H1 (cell line): Measurements from ENCODE around the gene GNB1. TPM values are rescaled to one million over a fixed set of nuclear protein-coding genes. Genes with fewer than 3 reads are reported as not detected.

Experiments used
- CTCF ChIA-PET: fragments of 300-600 bp; sonication (Branson Sonifier 250); formaldehyde crosslinking; loops from one replicate; lab custom pipeline; 2021; ENCODE audit not compliant: partially characterized antibody; lab: Charles Lee
- POLR2A ChIA-PET: fragments of 300-600 bp; sonication (Branson Sonifier 250); formaldehyde crosslinking; loops from one replicate; lab custom pipeline; 2021; ENCODE audit warnings: inconsistent platforms; ENCODE audit not compliant: partially characterized antibody; lab: Charles Lee
- DNase-seq, 2 experiments: peaks; one replicate each; pipeline versions ENCODE4 v3.0.0 to v3.0.0-alpha.2; 2010 to 2022; ENCODE audit warnings: low spot score in 2 of 2, low read depth in 1 of 2, mixed read lengths in 1 of 2
- FAIRE-seq: peaks from 2 replicates; lab custom pipeline; 2011; peaks lifted over from hg19 to GRCh38; lab: Jason Lieb, UNC
- H2AFZ ChIP-seq: 2 replicates; pipeline ENCODE4 v1.8.1; 2012; ENCODE audit warnings: low read length, inconsistent platforms
- H2AK5ac ChIP-seq: 2 replicates; pipeline ENCODE4 v1.6.1; 2013; ENCODE audit warnings: low read depth, low read length
- H2BK120ac ChIP-seq: replicated peaks from 2 replicates; pipeline ENCODE3; 2013; ENCODE audit warnings: low read depth, low read length, inconsistent platforms
- H2BK12ac ChIP-seq: 2 replicates; pipeline ENCODE4 v1.6.1; 2013; ENCODE audit warnings: low read depth, low read length
- H2BK15ac ChIP-seq: 2 replicates; pipeline ENCODE4 v1.6.1; 2013; ENCODE audit warnings: low read length
- H2BK20ac ChIP-seq: 2 replicates; pipeline ENCODE4 v1.6.1; 2013; ENCODE audit warnings: low read length
- H2BK5ac ChIP-seq: 2 replicates; pipeline ENCODE4 v1.6.1; 2013; ENCODE audit warnings: low read depth, low read length
- H3K14ac ChIP-seq: 2 replicates; pipeline ENCODE4 v1.6.1; 2013; ENCODE audit warnings: inconsistent platforms; ENCODE audit not compliant: insufficient read length
- H3K18ac ChIP-seq: 2 replicates; pipeline ENCODE4 v1.6.1; 2013; ENCODE audit warnings: low read length; ENCODE audit errors: extremely low read depth
- H3K23ac ChIP-seq: 2 replicates; pipeline ENCODE4 v1.6.1; 2013; ENCODE audit warnings: inconsistent platforms; ENCODE audit not compliant: insufficient read length
- H3K23me2 ChIP-seq: 2 replicates; pipeline ENCODE4 v1.6.1; 2013; ENCODE audit warnings: low read depth, low read length
- H3K27ac ChIP-seq: 2 replicates; pipeline ENCODE4 v1.6.1; 2011; ENCODE audit warnings: low read depth, low read length, inconsistent platforms
- H3K27me3 ChIP-seq, 4 experiments: replicated peaks in 1 of 4; 1 replicate in 1 of 4; 2 replicates in 3 of 4; pipeline versions ENCODE4 v1.6.1 to v1.8.1; 2011 to 2013; ENCODE audit warnings: low read length in 3 of 4, mild to moderate bottlenecking in 3 of 4, inconsistent platforms in 2 of 4, mixed read lengths in 2 of 4, moderate library complexity in 1 of 4; ENCODE audit not compliant: control insufficient read depth in 3 of 4, insufficient read depth in 3 of 4; ENCODE audit errors: extremely low read depth in 1 of 4
- H3K36me3 ChIP-seq, 4 experiments: 2 replicates each; pipeline versions ENCODE4 v1.6.1 to v1.8.1; 2011 to 2013; ENCODE audit warnings: mild to moderate bottlenecking in 4 of 4, low read length in 3 of 4, moderate library complexity in 2 of 4, control low read depth in 1 of 4, inconsistent platforms in 1 of 4; ENCODE audit not compliant: insufficient read depth in 4 of 4, control insufficient read depth in 2 of 4
- H3K4ac ChIP-seq: replicated peaks from 2 replicates; pipeline ENCODE3; 2013; ENCODE audit warnings: low read length, low read depth, mixed read lengths, inconsistent platforms; ENCODE audit not compliant: insufficient read length
- H3K4me1 ChIP-seq, 4 experiments: replicated peaks in 1 of 4; 1 replicate in 1 of 4; 2 replicates in 3 of 4; pipeline versions ENCODE4 v1.6.1 to v1.8.1; 2011 to 2013; ENCODE audit warnings: low read length in 3 of 4, inconsistent platforms in 2 of 4, mixed read lengths in 1 of 4; ENCODE audit not compliant: insufficient read depth in 4 of 4, control insufficient read depth in 3 of 4
- H3K4me2 ChIP-seq, 2 experiments: 2 replicates each; pipeline versions ENCODE4 v1.6.1 to v1.8.1; 2011 to 2013; ENCODE audit warnings: low read depth in 2 of 2, low read length in 2 of 2, control low read depth in 1 of 2, inconsistent platforms in 1 of 2, mild to moderate bottlenecking in 1 of 2; ENCODE audit not compliant: insufficient read depth in 1 of 2
- H3K4me3 ChIP-seq, 4 experiments: fragments of 200-600, 300-600 bp in 1 of 4; sonication (generic), shearing (Covaris generic), sonication (Bioruptor Twin) in 1 of 4; 2 replicates each; pipeline versions ENCODE4 v1.5.1 to v1.8.1; 2011 to 2016; ENCODE audit warnings: low read length in 4 of 4, low read depth in 3 of 4, control low read depth in 2 of 4, inconsistent platforms in 2 of 4, mild to moderate bottlenecking in 2 of 4, mixed read lengths in 1 of 4, moderate library complexity in 1 of 4; ENCODE audit not compliant: insufficient read depth in 2 of 4; ENCODE audit errors: extremely low read depth in 1 of 4
- H3K56ac ChIP-seq: replicated peaks from 2 replicates; pipeline ENCODE3; 2013; ENCODE audit warnings: low read depth, mild to moderate bottlenecking, mixed read lengths, low read length, inconsistent platforms; ENCODE audit not compliant: insufficient read length
- H3K79me1 ChIP-seq: 2 replicates; pipeline ENCODE4 v1.6.1; 2013; ENCODE audit warnings: low read depth, low read length, control low read depth
- H3K79me2 ChIP-seq, 2 experiments: 2 replicates each; pipeline versions ENCODE4 v1.6.1 to v1.8.1; 2012 to 2013; ENCODE audit warnings: low read length in 2 of 2, mild to moderate bottlenecking in 2 of 2, inconsistent platforms in 1 of 2; ENCODE audit not compliant: insufficient read depth in 2 of 2, control insufficient read depth in 1 of 2
- H3K9ac ChIP-seq, 4 experiments: replicated peaks in 1 of 4; 1 replicate in 1 of 4; 2 replicates in 3 of 4; pipeline versions ENCODE4 v1.6.1 to v1.8.1; 2011 to 2013; ENCODE audit warnings: low read depth in 3 of 4, low read length in 3 of 4, control low read depth in 2 of 4, mild to moderate bottlenecking in 2 of 4, moderate library complexity in 2 of 4, inconsistent platforms in 1 of 4; ENCODE audit errors: extremely low read depth in 1 of 4
- H3K9me3 ChIP-seq, 2 experiments: 2 replicates each; pipeline versions ENCODE4 v1.6.1 to v1.8.1; 2012 to 2013; ENCODE audit warnings: mild to moderate bottlenecking in 2 of 2, moderate library complexity in 2 of 2, control low read depth in 1 of 2, inconsistent platforms in 1 of 2, low read depth in 1 of 2, low read length in 1 of 2, mixed read lengths in 1 of 2; ENCODE audit not compliant: insufficient read depth in 2 of 2
- H4K20me1 ChIP-seq, 2 experiments: replicated peaks in 1 of 2; 2 replicates each; pipeline versions ENCODE3 to v1.8.1; 2011 to 2013; ENCODE audit warnings: inconsistent platforms in 2 of 2, low read length in 2 of 2, mild to moderate bottlenecking in 1 of 2; ENCODE audit not compliant: insufficient read depth in 2 of 2, control insufficient read depth in 1 of 2
- H4K5ac ChIP-seq: 2 replicates; pipeline ENCODE4 v1.6.1; 2013; ENCODE audit warnings: low read length, low read depth, mixed read lengths, inconsistent platforms; ENCODE audit not compliant: insufficient read length
- H4K8ac ChIP-seq: 2 replicates; pipeline ENCODE4 v1.8.0; 2013; ENCODE audit warnings: mild to moderate bottlenecking, moderate library complexity, low read length, inconsistent platforms; ENCODE audit not compliant: insufficient read depth; ENCODE audit errors: extremely low read depth
- H4K91ac ChIP-seq: replicated peaks from 2 replicates; pipeline ENCODE3; 2013; ENCODE audit warnings: low read length, mixed read lengths, inconsistent platforms; ENCODE audit not compliant: insufficient read length
- BACH1 ChIP-seq: IDR thresholded peaks from 2 replicates; pipeline ENCODE4 v1.6.1; 2012; ENCODE audit warnings: low read length, improper control_type of control experiment
- CREB1 ChIP-seq: IDR thresholded peaks from 2 replicates; pipeline ENCODE4 v1.6.1; 2012; ENCODE audit warnings: inconsistent platforms
- EP300 ChIP-seq, 2 experiments: IDR thresholded peaks; 1 replicate in 1 of 2; 2 replicates in 1 of 2; pipeline ENCODE4 v1.6.1; 2011 to 2012; ENCODE audit warnings: low read depth in 2 of 2, low read length in 2 of 2, mild to moderate bottlenecking in 2 of 2, borderline replicate concordance in 1 of 2, inconsistent platforms in 1 of 2, moderate library complexity in 1 of 2
- KDM4A ChIP-seq: IDR thresholded peaks from one replicate; pipeline ENCODE4 v1.7.1; 2012; ENCODE audit warnings: low read depth, mild to moderate bottlenecking, moderate library complexity, low read length, inconsistent platforms; ENCODE audit not compliant: severe bottlenecking
- MAFK ChIP-seq: IDR thresholded peaks from 2 replicates; pipeline ENCODE4 v1.6.1; 2012; ENCODE audit warnings: low read depth, mild to moderate bottlenecking, improper control_type of control experiment, low read length
- POLR2A ChIP-seq, 2 experiments: IDR thresholded peaks; 1 replicate in 1 of 2; 2 replicates in 1 of 2; pipeline ENCODE4 v1.6.1; 2011; ENCODE audit warnings: low read depth in 2 of 2, low read length in 2 of 2, mild to moderate bottlenecking in 2 of 2; ENCODE audit errors: control extremely low read depth in 1 of 2
- RFX5 ChIP-seq: IDR thresholded peaks from 2 replicates; pipeline ENCODE4 v1.6.1; 2011; ENCODE audit warnings: low read depth, low read length, improper control_type of control experiment, borderline replicate concordance
- RNF2 ChIP-seq: fragments of 200-900, 300-1000 bp; sonication (generic); IDR thresholded peaks from 2 replicates; pipeline ENCODE4 v1.7.1; 2016; ENCODE audit warnings: borderline replicate concordance, low read depth, mild to moderate bottlenecking, antibody characterized with exemption, low read length; ENCODE audit not compliant: poor library complexity, severe bottlenecking; ENCODE audit errors: missing control alignments
- RXRA ChIP-seq: IDR thresholded peaks from 2 replicates; pipeline ENCODE4 v1.6.1; 2011; ENCODE audit warnings: low read depth, mild to moderate bottlenecking, low read length, moderate library complexity; ENCODE audit not compliant: insufficient read depth
- SIN3A ChIP-seq, 2 experiments: IDR thresholded peaks in 1 of 2; conservative IDR thresholded peaks in 1 of 2; 2 replicates each; pipeline ENCODE4 v1.6.1; 2011 to 2012; ENCODE audit warnings: low read length in 2 of 2, improper control_type of control experiment in 1 of 2, low read depth in 1 of 2, mild to moderate bottlenecking in 1 of 2
- SIRT6 ChIP-seq: IDR thresholded peaks from one replicate; pipeline ENCODE4 v1.7.1; 2012; ENCODE audit warnings: low read length, inconsistent platforms
- SP4 ChIP-seq: IDR thresholded peaks from 2 replicates; pipeline ENCODE4 v1.6.1; 2012; ENCODE audit warnings: low read length, inconsistent platforms
- SRF ChIP-seq: IDR thresholded peaks from 2 replicates; pipeline ENCODE4 v1.6.1; 2011; ENCODE audit warnings: mild to moderate bottlenecking, low read depth, low read length, moderate library complexity
- WGBS, 2 experiments: shearing (Covaris generic) in 1 of 2; methylation state at CpG; one replicate each; pipeline versions ENCODE4 v1.1.6 to v1.1.7; 2013 to 2015; ENCODE audit warnings: low lambda C conversion rate in 2 of 2, mixed read lengths in 2 of 2, inconsistent platforms in 1 of 2, low coverage in 1 of 2, missing lambda C conversion rate in 1 of 2; ENCODE audit not compliant: insufficient replicate concordance in 2 of 2, insufficient coverage in 1 of 2, insufficient read length in 1 of 2; ENCODE audit errors: extremely low coverage in 1 of 2, missing lambda C conversion rate in 1 of 2; 5-methylcytosine and 5-hydroxymethylcytosine counted together
- polyA plus RNA-seq, 7 experiments: library from polyadenylated mRNA; depleted of rRNA in 3 of 7; stranded (reverse) in 5 of 7; unstranded in 2 of 7; fragments of >200 nt in 5 of 7; fragments of 200-250 nt in 2 of 7; gene quantifications; 1 replicate in 5 of 7; 2 replicates in 1 of 7; 4 replicates in 1 of 7; pipeline versions ENCODE4 v1.2.1 to v1.2.3, GENCODE V29; 2011 to 2013; ENCODE audit warnings: missing spikeins in 2 of 7, mixed read lengths in 2 of 7
- total RNA-seq: library from RNA; stranded (reverse); fragmentation: NEBNext Ultra II Directional; extraction: Animal tissue kit (Norgen Biotek cat#: 25700); gene quantifications from 2 replicates; pipeline ENCODE4 v1.2.1, GENCODE V29; 2021
- TF ChIP-seq, protein P1 (sequence below): IDR thresholded peaks from 2 replicates; pipeline ENCODE4 v1.6.1; 2012; ENCODE audit warnings: inconsistent platforms

GNB1 gene
- total and polyA plus RNA-seq, 2 of the 8 experiments (the other 6 are each of a cell fraction or from before 2014, with no cell fraction given): 343 to 382 TPM

DNA sequence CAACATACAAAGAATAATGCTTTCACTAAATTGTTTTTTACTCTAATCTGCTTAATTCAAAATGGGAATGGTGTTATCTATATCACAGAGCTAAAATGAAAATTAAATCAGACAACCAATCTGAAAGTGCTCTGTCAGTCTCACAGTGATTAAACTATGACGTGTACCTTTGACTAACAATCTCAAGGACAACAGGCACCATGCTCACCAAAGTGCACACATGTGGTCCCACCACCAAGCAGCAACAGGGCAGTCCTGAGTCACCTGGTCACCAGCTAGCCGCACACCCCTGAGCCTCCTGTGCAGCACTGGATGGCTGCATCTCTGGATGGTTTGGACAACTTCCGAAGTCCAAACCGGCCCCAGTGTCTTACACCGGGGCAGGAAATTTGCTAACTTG lies 58.1 kb downstream of the GNB1 start:
- Histone ChIP-seq H2BK5ac (no peak overlapping the region), H3K79me1 (peaks cover 16% of the 10 kb centered on the region), H2AK5ac (no peak overlapping the region), H2AFZ (no peak overlapping the region), H3K4me3 (no peak overlapping the region), H3K4me2 (no peak overlapping the region), H3K9me3 (no peaks in the 10 kb centered on the region), H2BK120ac (no peak overlapping the region), H4K8ac (no peak overlapping the region), H3K27ac (no peak overlapping the region; the same call in 1 of the 2 replicates), H3K56ac (no peak overlapping the region), H4K20me1 (peaks cover 3 to 14% of the 10 kb centered on the region in 2 experiments), H3K36me3 (peaks cover 0 to 19% (median 3%) of the 10 kb centered on the region in 4 experiments; a peak in 5 of 8 replicates), H3K23me2 (no peaks in the 10 kb centered on the region), H4K91ac (no peak overlapping the region), H2BK12ac (no peak overlapping the region), H3K9ac (no peak overlapping the region), H3K18ac (no peak overlapping the region), H3K79me2 (peaks cover 0 to 78% of the 10 kb centered on the region in 2 experiments; a peak in 3 of 4 replicates), H3K4ac (no peak overlapping the region), H2BK20ac (no peak overlapping the region), H3K14ac (no peak overlapping the region), H3K4me1 (no peaks in the 10 kb centered on the region), H2BK15ac (no peak overlapping the region), H3K27me3 (no peaks in the 10 kb centered on the region), H3K23ac (no peak overlapping the region), H4K5ac (no peak overlapping the region)
- ChIA-PET CTCF (interaction anchor here (1.7 kb wide), 1 partner anchor 73 kb away, joined by 5 read pairs; no protein-coding TSS in a partner anchor), POLR2A (interaction anchor here (1.7 kb wide), 1 partner anchor 25 kb away, joined by 3 read pairs; no protein-coding TSS in a partner anchor)
- no peak for DNase-seq
- WGBS, 2 experiments: 84% methylated on average over 5 of the region's 5 CpGs; no CpG with 5 or more reads in 1 of the 2 experiments
- FAIRE-seq: no peak
- no peak for TF ChIP-seq BACH1
- no peak for TF ChIP-seq CREB1
- no peak for TF ChIP-seq POLR2A (IDR thresholded peaks at IDR 0.05; ENCODE audit: control extremely low read depth in 1 of 2, low read depth in 2 of 2, low read length in 2 of 2)
- TF ChIP-seq SIN3A (conservative IDR thresholded peaks at IDR 0.05 in 1 of 2, IDR thresholded peaks at IDR 0.05 in 1 of 2; ENCODE audit: low read depth in 1 of 2, low read length in 2 of 2): no peak
- no peak for TF ChIP-seq SRF
- TF ChIP-seq, protein P1, sequence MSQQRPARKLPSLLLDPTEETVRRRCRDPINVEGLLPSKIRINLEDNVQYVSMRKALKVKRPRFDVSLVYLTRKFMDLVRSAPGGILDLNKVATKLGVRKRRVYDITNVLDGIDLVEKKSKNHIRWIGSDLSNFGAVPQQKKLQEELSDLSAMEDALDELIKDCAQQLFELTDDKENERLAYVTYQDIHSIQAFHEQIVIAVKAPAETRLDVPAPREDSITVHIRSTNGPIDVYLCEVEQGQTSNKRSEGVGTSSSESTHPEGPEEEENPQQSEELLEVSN: no peak
- TF ChIP-seq RFX5: no peak
- no peak for TF ChIP-seq MAFK
- no peak for TF ChIP-seq RXRA
- no peak for TF ChIP-seq KDM4A
- TF ChIP-seq EP300 (IDR thresholded peaks at IDR 0.05; ENCODE audit: borderline replicate concordance in 1 of 2, low read depth in 2 of 2, low read length in 2 of 2): no peak
- TF ChIP-seq RNF2: no peak
- no peak for TF ChIP-seq SP4
- TF ChIP-seq SIRT6: no peak
